ENCODE measurements around the gene AWAT2. TPM values are rescaled to one million over a fixed set of nuclear protein-coding genes. Genes with fewer than 3 reads are reported as not detected.

Gene AWAT2
- total RNA-seq = not detected in 2 replicates

GRCh38 chrX:70049925-70050324 is at the start of gene AWAT2:
Gene AWAT2 (minus strand): TSS chrX:70049938. CDS start chrX:70049932, 6 bp downstream.

GRCh38 chrX:70062076-70062475 is 12.3 kb upstream of the AWAT2 start, which contains the start of gene OTUD6A:
Gene OTUD6A (plus strand): TSS chrX:70062457. CDS start chrX:70062525, 68 bp downstream.

Other genes starting within 250 kb of the AWAT2 start
- not detected in 2 replicates for gene OTUD6A, start 12.5 kb upstream of the AWAT2 start, total RNA-seq
- 111 and 134 TPM in 2 replicates for gene IGBP1, start 83.5 kb upstream of the AWAT2 start, total RNA-seq
- gene DGAT2L6, start 127.5 kb upstream of the AWAT2 start, total RNA-seq = not detected in 2 replicates
- gene AWAT1, start 184.7 kb upstream of the AWAT2 start, total RNA-seq = not detected in 2 replicates
- not detected in 2 replicates for gene P2RY4, start 210.3 kb upstream of the AWAT2 start, total RNA-seq
- gene ARR3, start 218.4 kb upstream of the AWAT2 start, total RNA-seq = not detected in 2 replicates
- not detected in 2 replicates for gene RAB41, start 232.2 kb upstream of the AWAT2 start, total RNA-seq
- 21.1 and 39.3 TPM in 2 replicates for gene PDZD11, start 240.0 kb upstream of the AWAT2 start, total RNA-seq
- gene KIF4A, start 240.2 kb upstream of the AWAT2 start, total RNA-seq = 0.43 and 1.4 TPM in 2 replicates